Suprapubic skin (tissue), 4 donors: ENCODE results near the gene OR6Q1. TPM values are rescaled to one million over a fixed set of nuclear protein-coding genes. Genes with fewer than 3 reads are reported as not detected.
"Not testable (repeated sequence)": the region's sequence is repeated elsewhere in the genome, so short reads cannot be mapped to it uniquely, and the experiment has no call there.

Source experiments
- DNase-seq, 2 donors: peaks; one replicate each; pipeline ENCODE4 v3.0.0-alpha.2; 2019; ENCODE audit warnings: low spot score in 2 of 2
- H3K27ac ChIP-seq: fragments of 200-600 bp; sonication (generic); one replicate; pipeline ENCODE4 v1.5.1; 2019
- H3K27me3 ChIP-seq: fragments of 200-600 bp; sonication (generic); one replicate; pipeline ENCODE4 v1.5.1; 2019
- H3K36me3 ChIP-seq: fragments of 200-600 bp; sonication (generic); one replicate; pipeline ENCODE4 v1.5.1; 2019
- H3K4me1 ChIP-seq: fragments of 200-600 bp; sonication (generic); one replicate; pipeline ENCODE4 v1.5.1; 2019
- H3K4me3 ChIP-seq: fragments of 200-600 bp; sonication (generic); one replicate; pipeline ENCODE4 v1.5.1; 2019; ENCODE audit warnings: mild to moderate bottlenecking
- H3K9me3 ChIP-seq: fragments of 200-600 bp; sonication (generic); one replicate; pipeline ENCODE4 v1.5.1; 2019
- EP300 ChIP-seq: sonication (generic); formaldehyde crosslinking; IDR thresholded peaks from one replicate; pipeline ENCODE4 v1.6.1; 2017; ENCODE audit warnings: antibody characterized with exemption
- POLR2A ChIP-seq, 2 donors: fragments of 450-650 bp; IDR thresholded peaks; one replicate each; pipeline ENCODE4 v1.6.1; 2017; ENCODE audit warnings: antibody characterized with exemption in 2 of 2, mild to moderate bottlenecking in 2 of 2, moderate library complexity in 2 of 2
- POLR2AphosphoS5 ChIP-seq, 3 donors: sonication (generic); formaldehyde crosslinking; IDR thresholded peaks; one replicate each; pipeline ENCODE4 v1.6.1; 2017; ENCODE audit warnings: antibody characterized with exemption in 3 of 3
- WGBS: methylation state at CpG from one replicate; pipeline ENCODE4 v1.1.5; 2018; 5-methylcytosine and 5-hydroxymethylcytosine counted together
- total RNA-seq, 4 donors: library from RNA; depleted of rRNA; stranded (reverse); fragments of >200 nt; gene quantifications; one replicate each; pipeline ENCODE4 v1.1.0, GENCODE V29; 2016
- TF ChIP-seq, protein P1 (sequence below), 2 donors: fragments of 200-600 bp in 1 of 2; fragments of 450-650 bp in 1 of 2; sonication (generic) in 1 of 2; IDR thresholded peaks; one replicate each; pipeline ENCODE4 v1.5.1; 2016 to 2019; ENCODE audit warnings: antibody characterized with exemption in 2 of 2, mild to moderate bottlenecking in 1 of 2, moderate library complexity in 1 of 2

Gene OR6Q1, protein sequence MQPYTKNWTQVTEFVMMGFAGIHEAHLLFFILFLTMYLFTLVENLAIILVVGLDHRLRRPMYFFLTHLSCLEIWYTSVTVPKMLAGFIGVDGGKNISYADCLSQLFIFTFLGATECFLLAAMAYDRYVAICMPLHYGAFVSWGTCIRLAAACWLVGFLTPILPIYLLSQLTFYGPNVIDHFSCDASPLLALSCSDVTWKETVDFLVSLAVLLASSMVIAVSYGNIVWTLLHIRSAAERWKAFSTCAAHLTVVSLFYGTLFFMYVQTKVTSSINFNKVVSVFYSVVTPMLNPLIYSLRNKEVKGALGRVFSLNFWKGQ
- total RNA-seq: 1 to 10 TPM in 1 of 4 donors, not detected in 3; 1.1 TPM

DNA sequence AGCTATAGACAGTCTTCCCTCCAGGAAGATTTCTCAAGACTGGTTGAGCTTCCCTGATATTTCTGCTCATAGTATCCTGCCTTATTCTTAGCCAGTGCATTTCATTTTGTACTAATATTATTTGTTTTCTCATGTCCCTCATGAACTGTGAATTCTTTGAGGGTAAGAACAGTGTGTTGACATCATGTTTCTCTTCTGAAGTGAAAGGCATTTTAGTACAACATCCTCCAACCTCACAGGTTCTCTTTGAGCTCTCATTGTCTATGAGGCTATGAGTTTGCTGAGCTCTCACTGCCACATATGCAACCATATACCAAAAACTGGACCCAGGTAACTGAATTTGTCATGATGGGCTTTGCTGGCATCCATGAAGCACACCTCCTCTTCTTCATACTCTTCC, at the start of gene OR6Q1:
OR6Q1 (plus strand) TSS at position 301 of the 400 bp plus-strand sequence; CDS start at position 301, 0 bp downstream.
- no peaks in the 10 kb centered on the region for H3K4me1 ChIP-seq
- H3K4me3 ChIP-seq: no peak within 1 kb of the TSS
- no peak for TF ChIP-seq POLR2AphosphoS5 (IDR thresholded peaks at IDR 0.05)
- TF ChIP-seq, protein P1, sequence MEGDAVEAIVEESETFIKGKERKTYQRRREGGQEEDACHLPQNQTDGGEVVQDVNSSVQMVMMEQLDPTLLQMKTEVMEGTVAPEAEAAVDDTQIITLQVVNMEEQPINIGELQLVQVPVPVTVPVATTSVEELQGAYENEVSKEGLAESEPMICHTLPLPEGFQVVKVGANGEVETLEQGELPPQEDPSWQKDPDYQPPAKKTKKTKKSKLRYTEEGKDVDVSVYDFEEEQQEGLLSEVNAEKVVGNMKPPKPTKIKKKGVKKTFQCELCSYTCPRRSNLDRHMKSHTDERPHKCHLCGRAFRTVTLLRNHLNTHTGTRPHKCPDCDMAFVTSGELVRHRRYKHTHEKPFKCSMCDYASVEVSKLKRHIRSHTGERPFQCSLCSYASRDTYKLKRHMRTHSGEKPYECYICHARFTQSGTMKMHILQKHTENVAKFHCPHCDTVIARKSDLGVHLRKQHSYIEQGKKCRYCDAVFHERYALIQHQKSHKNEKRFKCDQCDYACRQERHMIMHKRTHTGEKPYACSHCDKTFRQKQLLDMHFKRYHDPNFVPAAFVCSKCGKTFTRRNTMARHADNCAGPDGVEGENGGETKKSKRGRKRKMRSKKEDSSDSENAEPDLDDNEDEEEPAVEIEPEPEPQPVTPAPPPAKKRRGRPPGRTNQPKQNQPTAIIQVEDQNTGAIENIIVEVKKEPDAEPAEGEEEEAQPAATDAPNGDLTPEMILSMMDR (IDR thresholded peaks at IDR 0.05): no peak
- TF ChIP-seq EP300: no peak
- TF ChIP-seq POLR2A (IDR thresholded peaks at IDR 0.05): no peak
- no peaks in the 10 kb centered on the region for H3K9me3 ChIP-seq
- no peaks in the 10 kb centered on the region for H3K36me3 ChIP-seq
- H3K27ac ChIP-seq: no peak within 1 kb of the TSS
- no peaks in the 10 kb centered on the region for H3K27me3 ChIP-seq
- no peak for DNase-seq

DNA sequence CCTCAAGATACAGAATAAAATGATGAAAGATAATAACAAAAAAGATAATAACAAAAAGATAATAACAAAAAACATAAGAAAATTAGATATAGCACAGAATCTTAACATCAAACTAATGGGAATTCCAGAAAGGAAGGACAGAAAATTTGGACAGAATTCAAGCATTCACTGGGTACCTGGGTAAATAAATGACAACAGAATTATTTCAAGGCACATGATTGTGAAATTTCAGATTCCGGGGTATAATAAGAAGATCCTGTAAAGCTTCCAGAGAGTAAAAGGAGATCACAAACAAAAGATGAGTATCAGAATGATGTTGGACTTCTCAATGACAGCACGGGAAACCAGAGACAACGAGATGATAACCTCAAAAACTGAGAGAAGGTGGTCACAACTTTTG, 49.2 kb upstream of the OR6Q1 start:
- Histone ChIP-seq H3K4me1 (no peaks in the 10 kb centered on the region), H3K27me3 (no peaks in the 10 kb centered on the region), H3K4me3 (no peak overlapping the region), H3K27ac (no peak overlapping the region), H3K9me3 (no peaks in the 10 kb centered on the region), H3K36me3 (no peaks in the 10 kb centered on the region)
- TF ChIP-seq POLR2AphosphoS5 (IDR thresholded peaks at IDR 0.05) (no peak), EP300 (no peak), POLR2A (IDR thresholded peaks at IDR 0.05) (no peak)
- TF ChIP-seq, protein P1 (IDR thresholded peaks at IDR 0.05): no peak
- DNase-seq: no peak
- 68% methylated on average over 3 of the region's 3 CpGs for WGBS

DNA sequence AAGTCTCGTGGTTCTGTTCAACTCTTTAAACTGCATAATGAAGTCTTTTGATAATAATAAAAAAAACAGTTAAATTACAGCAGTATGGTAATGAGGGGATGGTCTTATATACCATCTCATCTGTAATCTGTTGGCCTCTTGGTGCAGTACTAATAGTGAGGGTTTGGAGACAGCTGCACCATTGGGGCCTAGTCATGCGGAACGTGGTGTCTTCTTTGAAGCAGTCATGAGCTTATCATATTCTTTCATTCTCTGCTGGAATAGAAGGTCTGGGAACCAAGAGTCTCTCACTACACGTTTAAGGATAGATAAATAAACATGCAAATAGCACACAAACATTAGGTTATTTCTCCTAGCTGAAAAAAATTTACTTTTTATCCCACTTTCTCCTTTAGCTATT, 48.0 kb upstream of the OR6Q1 start:
- TF ChIP-seq, protein P1 (IDR thresholded peaks at IDR 0.05): no peak
- no peak for TF ChIP-seq EP300
- no peak for TF ChIP-seq POLR2A (IDR thresholded peaks at IDR 0.05)
- no peak for TF ChIP-seq POLR2AphosphoS5 (IDR thresholded peaks at IDR 0.05)
- no peaks in the 10 kb centered on the region for H3K9me3 ChIP-seq
- no peak overlapping the region for H3K27ac ChIP-seq
- H3K27me3 ChIP-seq: no peaks in the 10 kb centered on the region
- H3K4me3 ChIP-seq: no peak overlapping the region
- H3K36me3 ChIP-seq: no peaks in the 10 kb centered on the region
- 67% methylated on average over 4 of the region's 4 CpGs for WGBS
- no peak for DNase-seq
- no peaks in the 10 kb centered on the region for H3K4me1 ChIP-seq

DNA sequence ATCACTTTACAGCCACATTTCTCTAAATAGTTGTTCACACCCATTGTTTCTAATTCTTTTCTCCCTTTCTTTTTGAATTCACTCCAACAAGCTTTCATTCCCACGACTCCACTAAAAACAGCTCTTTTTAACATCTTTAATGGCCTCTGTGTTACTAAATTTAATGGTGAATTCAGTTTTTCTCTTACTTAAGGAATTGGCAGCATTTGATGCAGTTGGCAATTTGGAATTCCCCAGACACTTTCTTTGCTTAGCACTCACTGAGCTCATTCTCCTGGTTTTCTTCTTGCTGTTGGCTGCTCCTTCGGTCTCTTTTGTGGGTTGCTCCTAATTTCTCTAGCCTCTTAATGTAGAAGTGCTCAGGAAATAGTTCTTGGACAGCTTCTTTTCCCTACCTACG, 47.6 kb upstream of the OR6Q1 start:
- H3K4me3 ChIP-seq: no peak overlapping the region
- 56% methylated on average over 3 of the region's 3 CpGs for WGBS
- H3K27me3 ChIP-seq: no peaks in the 10 kb centered on the region
- no peak overlapping the region for H3K27ac ChIP-seq
- no peaks in the 10 kb centered on the region for H3K4me1 ChIP-seq
- H3K9me3 ChIP-seq: no peaks in the 10 kb centered on the region
- TF ChIP-seq POLR2AphosphoS5 (IDR thresholded peaks at IDR 0.05) (no peak), EP300 (no peak), POLR2A (IDR thresholded peaks at IDR 0.05) (no peak)
- TF ChIP-seq, protein P1 (IDR thresholded peaks at IDR 0.05): no peak
- H3K36me3 ChIP-seq: no peaks in the 10 kb centered on the region
- no peak for DNase-seq

DNA sequence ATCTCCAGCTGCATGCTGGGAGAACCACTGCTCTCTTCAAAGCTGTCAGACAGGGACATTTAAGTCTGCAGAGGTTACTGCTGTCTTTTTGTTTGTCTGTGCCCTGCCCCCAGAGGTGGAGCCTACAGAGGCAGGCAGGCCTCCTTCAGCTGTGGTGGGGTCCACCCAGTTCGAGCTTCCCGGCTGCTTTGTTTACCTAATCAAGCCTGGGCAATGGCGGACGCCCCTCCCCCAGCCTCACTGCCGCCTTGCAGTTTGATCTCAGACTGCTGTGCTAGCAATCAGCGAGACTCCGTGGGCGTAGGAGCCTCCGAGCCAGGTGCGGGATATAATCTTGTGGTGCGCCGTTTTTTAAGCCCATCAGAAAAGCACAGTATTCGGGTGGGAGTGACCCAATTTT, 31.2 kb upstream of the OR6Q1 start:
- DNase-seq, H3K4me1 ChIP-seq, H3K9me3 ChIP-seq, H3K27me3 ChIP-seq, H3K4me3 ChIP-seq, H3K27ac ChIP-seq, H3K36me3 ChIP-seq: not testable (repeated sequence)
- WGBS: 81% methylated on average over 13 of the region's 13 CpGs

DNA sequence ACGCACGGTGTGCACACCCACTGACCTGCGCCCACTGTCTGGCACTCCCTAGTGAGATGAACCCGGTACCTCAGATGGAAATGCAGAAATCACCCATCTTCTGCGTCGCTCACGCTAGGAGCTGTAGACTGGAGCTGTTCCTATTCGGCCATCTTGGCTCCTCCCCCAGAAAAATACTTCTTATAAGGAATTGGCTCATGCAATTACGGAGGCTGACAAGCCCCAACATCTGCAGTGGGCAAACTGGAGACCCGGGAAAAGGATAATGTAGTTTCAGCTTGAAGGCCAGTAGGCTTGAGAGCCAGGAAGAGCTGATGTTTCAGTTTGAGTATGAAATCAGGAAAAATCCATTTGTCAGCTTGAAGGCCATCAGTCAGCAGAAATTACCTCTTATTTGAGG, 30.7 kb upstream of the OR6Q1 start:
- H3K27ac ChIP-seq, H3K36me3 ChIP-seq, H3K4me1 ChIP-seq, H3K4me3 ChIP-seq, H3K9me3 ChIP-seq, DNase-seq, H3K27me3 ChIP-seq: not testable (repeated sequence)
- 95% methylated on average over 10 of the region's 10 CpGs for WGBS
